GM23248 (cell line): Measurements from ENCODE around the gene TCF4. TPM values are rescaled to one million over a fixed set of nuclear protein-coding genes. Genes with fewer than 3 reads are reported as not detected.

ENCODE experiments used
- DNase-seq: peaks from one replicate; pipeline ENCODE4 v3.0.0-alpha.2; 2015
- H2AFZ ChIP-seq: fragments of 200-600 bp; sonication (generic); 2 replicates; pipeline ENCODE4 v1.6.1; 2016; ENCODE audit warnings: antibody characterized with exemption
- H3F3A ChIP-seq: fragments of 200-600 bp; sonication (generic); 2 replicates; pipeline ENCODE4 v1.6.1; 2016; ENCODE audit warnings: mild to moderate bottlenecking, antibody characterized with exemption, mixed run types; ENCODE audit not compliant: insufficient read depth
- H3K27ac ChIP-seq: fragments of 200-600 bp; sonication (generic); 2 replicates; pipeline ENCODE4 v1.5.1; 2016; ENCODE audit warnings: mild to moderate bottlenecking
- H3K27me3 ChIP-seq: fragments of 200-600 bp; sonication (generic); replicated peaks from 2 replicates; pipeline ENCODE4 v1.6.1; 2016; ENCODE audit warnings: mild to moderate bottlenecking; ENCODE audit not compliant: insufficient read depth
- H3K36me3 ChIP-seq: fragments of 200-600 bp; sonication (generic); 2 replicates; pipeline ENCODE4 v1.6.1; 2016; ENCODE audit warnings: low read depth, mild to moderate bottlenecking
- H3K4me1 ChIP-seq: fragments of 200-600 bp; sonication (generic); 2 replicates; pipeline ENCODE4 v1.6.1; 2016; ENCODE audit warnings: mild to moderate bottlenecking; ENCODE audit not compliant: insufficient read depth
- H3K4me2 ChIP-seq: fragments of 200-600 bp; sonication (generic); one replicate; pipeline ENCODE4 v1.6.1; 2016; ENCODE audit warnings: mild to moderate bottlenecking; ENCODE audit not compliant: unreplicated experiment
- H3K4me3 ChIP-seq: fragments of 200-600 bp; sonication (generic); 2 replicates; pipeline ENCODE4 v1.5.1; 2016; ENCODE audit warnings: mild to moderate bottlenecking
- H3K79me2 ChIP-seq: fragments of 200-600 bp; sonication (generic); 2 replicates; pipeline ENCODE4 v1.6.1; 2016; ENCODE audit warnings: mild to moderate bottlenecking; ENCODE audit not compliant: insufficient read depth
- H3K9ac ChIP-seq: fragments of 200-600 bp; sonication (generic); 2 replicates; pipeline ENCODE4 v1.6.1; 2016; ENCODE audit warnings: mild to moderate bottlenecking
- H3K9me2 ChIP-seq: fragments of 200-600 bp; sonication (generic); 2 replicates; pipeline ENCODE4 v1.6.1; 2016; ENCODE audit warnings: mixed run types, mild to moderate bottlenecking, moderate library complexity; ENCODE audit not compliant: insufficient read depth
- H3K9me3 ChIP-seq: fragments of 200-600 bp; sonication (generic); one replicate; pipeline ENCODE4 v1.6.1; 2017; ENCODE audit warnings: low read depth
- H4K20me1 ChIP-seq: fragments of 200-600 bp; sonication (generic); 2 replicates; pipeline ENCODE4 v1.6.0; 2016; ENCODE audit not compliant: insufficient read depth
- EZH2 ChIP-seq: fragments of 200-600 bp; sonication (generic); IDR thresholded peaks from 2 replicates; pipeline ENCODE4 v1.6.1; 2018; ENCODE audit warnings: antibody characterized with exemption, mild to moderate bottlenecking; ENCODE audit not compliant: insufficient read depth, poor library complexity, severe bottlenecking
- EZH2phosphoT487 ChIP-seq: fragments of 200-600 bp; sonication (generic); IDR thresholded peaks from 2 replicates; pipeline ENCODE4 v1.6.1; 2018; ENCODE audit warnings: antibody characterized with exemption, moderate library complexity, mild to moderate bottlenecking, low read depth; ENCODE audit not compliant: insufficient read depth
- WGBS, 2 experiments: methylation state at CpG; one replicate each; pipeline ENCODE4 v1.1.6; 2015 to 2017; ENCODE audit warnings: low lambda C conversion rate in 2 of 2, low coverage in 1 of 2; ENCODE audit errors: missing lambda C conversion rate in 2 of 2; 5-methylcytosine and 5-hydroxymethylcytosine counted together
- in situ Hi-C: fragments of 300-500 bp; cut with MboI; formaldehyde crosslinking; loops from 2 replicates; pipeline ENCODE4 v1.15.0; 2020
- polyA plus RNA-seq: library from polyadenylated mRNA; unstranded; fragments of >200 nt; fragmentation: Nextera tagmentation; extraction: Ambion mirVana; gene quantifications from 2 replicates; pipeline ENCODE4 v1.2.1, GENCODE V29; 2016
- total RNA-seq: library from RNA; depleted of rRNA; stranded (reverse); fragments of >200 nt; shearing (Covaris generic); gene quantifications from 2 replicates; pipeline ENCODE4 v1.2.3, GENCODE V29; 2014

Gene TCF4
- total and polyA plus RNA-seq, 2 experiments from 2014 or later, result 54.5 to 59.3 TPM

DNA sequence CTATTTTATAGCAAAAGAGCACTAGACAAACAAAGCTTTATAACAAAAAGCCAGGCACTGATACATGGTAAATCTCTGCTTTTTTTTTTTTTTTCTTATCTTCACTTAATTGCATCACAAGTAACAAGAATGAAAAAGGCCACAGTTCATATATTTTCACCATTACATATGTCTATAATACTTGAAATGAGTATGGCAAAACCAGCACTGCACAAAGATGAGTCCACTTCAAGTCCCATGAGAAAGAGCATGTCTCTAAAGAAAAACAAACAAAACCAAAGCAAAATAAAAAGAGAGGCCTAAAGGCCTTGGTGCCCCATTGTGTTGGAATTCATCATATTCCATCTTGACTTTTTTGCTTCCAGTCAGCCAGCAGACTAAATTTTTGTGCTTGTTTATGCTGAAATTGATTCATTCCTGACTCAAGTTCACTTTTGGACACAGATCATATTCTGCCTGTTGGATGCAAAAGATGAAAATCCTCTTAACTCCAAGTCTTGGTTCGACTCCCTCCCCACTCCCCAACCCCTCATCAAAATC, 363.8 kb downstream of the TCF4 start:
- WGBS, 2 experiments, result 58 to 79% methylated on average over 1 of the region's 1 CpG
- Histone ChIP-seq H3K27ac (no peak overlapping the region), H2AFZ (no peak overlapping the region), H3K9me2 (no peaks in the 10 kb centered on the region), H3K9me3 (no peaks in the 10 kb centered on the region), H3F3A (no peaks in the 10 kb centered on the region; the same call in 1 of the 2 replicates), H3K4me1 (0 out of 2 replicates have a peak, but pooled peaks cover 5% of the 10 kb centered on the region), H3K4me3 (no peak overlapping the region), H3K9ac (no peak overlapping the region), H4K20me1 (no peaks in the 10 kb centered on the region), H3K36me3 (peaks cover 29% of the 10 kb centered on the region), H3K79me2 (no peaks in the 10 kb centered on the region), H3K27me3 (no peaks in the 10 kb centered on the region), H3K4me2 (no peak overlapping the region)
- no peak for DNase-seq
- in situ Hi-C loops, result no loop called here
- TF ChIP-seq EZH2phosphoT487 (no peak), EZH2 (no peak)

DNA sequence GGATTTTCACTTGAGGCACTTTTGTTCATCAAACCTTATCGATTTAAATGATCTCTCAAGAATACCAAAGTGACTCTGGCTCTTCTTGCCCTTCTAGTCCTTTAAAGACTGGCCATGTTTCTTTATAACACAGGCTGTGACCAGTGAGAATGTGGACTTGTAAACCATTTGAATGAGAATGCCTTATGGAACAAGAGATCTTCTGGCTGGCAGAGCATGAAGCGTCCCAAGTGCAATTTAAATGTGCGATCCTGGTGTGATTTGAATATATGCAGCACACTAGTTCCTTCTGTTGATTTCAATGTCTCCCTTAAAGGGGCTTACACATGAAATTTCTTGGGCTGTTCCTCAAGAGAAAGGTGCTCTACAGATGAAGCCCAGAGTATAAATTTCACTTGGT, 366.4 kb downstream of the TCF4 start:
- H3K27me3 ChIP-seq, result no peaks in the 10 kb centered on the region
- H3K36me3 ChIP-seq, result peaks cover 14% of the 10 kb centered on the region
- in situ Hi-C loops, result no loop called here
- H4K20me1 ChIP-seq, result no peaks in the 10 kb centered on the region
- TF ChIP-seq EZH2, result no peak
- TF ChIP-seq EZH2phosphoT487, result no peak
- no peak overlapping the region for H3K27ac ChIP-seq
- no peak overlapping the region for H3K4me2 ChIP-seq
- no peaks in the 10 kb centered on the region for H3K79me2 ChIP-seq
- H3F3A ChIP-seq, result no peaks in the 10 kb centered on the region; the same call in 1 of the 2 replicates
- WGBS, 2 experiments, result 92 to 94% methylated on average over 3 of the region's 3 CpGs
- no peak overlapping the region for H3K9ac ChIP-seq
- no peak overlapping the region for H2AFZ ChIP-seq
- no peak for DNase-seq
- no peak overlapping the region for H3K4me3 ChIP-seq
- H3K9me2 ChIP-seq, result no peaks in the 10 kb centered on the region
- H3K4me1 ChIP-seq, result 0 out of 2 replicates have a peak, but pooled peaks cover 5% of the 10 kb centered on the region
- no peaks in the 10 kb centered on the region for H3K9me3 ChIP-seq

DNA sequence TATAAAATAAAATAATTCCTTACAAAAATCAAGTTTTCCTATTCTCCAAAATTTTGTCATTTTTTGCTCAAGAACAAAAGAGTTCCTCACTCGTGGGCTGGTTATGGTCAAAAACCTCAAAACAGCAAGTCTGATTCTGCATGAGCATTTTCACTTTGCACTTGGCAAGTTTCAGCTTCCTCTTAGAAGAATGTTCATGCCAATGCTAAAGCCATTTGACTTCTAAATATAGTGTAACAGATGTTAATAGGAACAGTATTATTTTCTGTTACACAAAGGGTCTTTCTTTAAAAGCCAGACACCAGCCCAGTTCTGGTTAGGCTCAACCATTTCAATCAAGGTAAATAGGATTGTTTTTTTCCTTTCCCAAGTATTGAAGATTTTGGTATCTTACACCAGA, 367.5 kb downstream of the TCF4 start:
- Histone ChIP-seq H3K4me3 (no peak overlapping the region), H3K27ac (no peak overlapping the region), H3K79me2 (no peaks in the 10 kb centered on the region), H3K4me1 (0 out of 2 replicates have a peak, but pooled peaks cover 5% of the 10 kb centered on the region), H3K9me2 (no peaks in the 10 kb centered on the region), H3K36me3 (peaks cover 12% of the 10 kb centered on the region; the same call in 1 of the 2 replicates), H3K4me2 (no peak overlapping the region), H3K9ac (no peak overlapping the region), H3K9me3 (no peaks in the 10 kb centered on the region), H4K20me1 (no peaks in the 10 kb centered on the region), H3F3A (no peaks in the 10 kb centered on the region), H3K27me3 (no peaks in the 10 kb centered on the region), H2AFZ (no peak overlapping the region)
- no peak for TF ChIP-seq EZH2phosphoT487
- no peak for TF ChIP-seq EZH2
- DNase-seq, result no peak
- 10 to 15% methylated on average over 1 of the region's 1 CpG for WGBS, 2 experiments
- in situ Hi-C loops, result no loop called here

DNA sequence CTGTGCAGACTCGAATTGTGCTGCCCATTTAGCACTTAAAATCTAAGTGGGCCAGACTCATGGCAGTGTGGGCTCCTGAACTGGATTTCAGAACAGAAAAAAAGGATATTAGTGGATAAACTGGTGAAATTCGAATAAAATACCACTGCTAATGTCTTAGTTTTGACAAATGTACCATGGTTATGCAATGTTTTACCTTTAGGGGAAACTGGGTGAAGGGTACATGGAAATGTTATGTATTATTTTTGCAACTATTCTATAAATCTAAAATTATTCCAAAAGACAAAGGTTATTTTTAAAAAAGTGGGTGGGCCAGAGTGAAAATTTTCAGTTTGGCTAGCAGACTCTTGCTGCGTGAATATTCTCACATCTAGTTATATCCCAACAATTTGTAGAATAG, 368.2 kb downstream of the TCF4 start:
- Histone ChIP-seq H3K36me3 (peaks cover 8% of the 10 kb centered on the region; the same call in 1 of the 2 replicates), H4K20me1 (no peaks in the 10 kb centered on the region), H3K79me2 (no peaks in the 10 kb centered on the region), H3K4me2 (no peak overlapping the region), H3K9me3 (no peaks in the 10 kb centered on the region), H3F3A (no peaks in the 10 kb centered on the region), H2AFZ (no peak overlapping the region), H3K27ac (no peak overlapping the region), H3K27me3 (no peaks in the 10 kb centered on the region; the same call in 1 of the 2 replicates), H3K9ac (no peak overlapping the region), H3K4me1 (0 out of 2 replicates have a peak, but pooled peaks cover 5% of the 10 kb centered on the region), H3K4me3 (no peak overlapping the region), H3K9me2 (no peaks in the 10 kb centered on the region)
- in situ Hi-C loops, result no loop called here
- WGBS, 2 experiments, result 97% methylated on average over 3 of the region's 3 CpGs
- DNase-seq, result no peak
- no peak for TF ChIP-seq EZH2
- TF ChIP-seq EZH2phosphoT487, result no peak

DNA sequence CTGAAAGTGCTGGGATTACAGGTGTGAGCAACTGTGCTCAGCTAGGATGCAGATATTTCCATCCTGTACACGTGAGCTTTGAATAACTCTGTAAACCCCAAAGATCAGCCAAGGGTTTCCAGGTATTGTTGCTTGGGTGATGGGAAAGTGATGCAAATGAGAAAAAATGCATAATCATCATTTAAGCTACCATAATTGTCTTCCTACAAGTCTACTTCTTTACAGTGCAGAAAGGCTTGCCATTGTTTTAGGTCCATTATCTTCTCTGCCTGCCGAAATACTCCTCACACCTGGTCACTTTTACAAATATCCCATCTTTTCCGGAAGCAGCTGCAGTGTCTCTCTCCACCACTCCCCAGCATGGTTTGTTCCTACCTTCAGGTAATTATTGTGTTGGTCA, 368.9 kb downstream of the TCF4 start:
- no peak overlapping the region for H3K9ac ChIP-seq
- no peaks in the 10 kb centered on the region for H3K9me2 ChIP-seq
- no peak overlapping the region for H3K4me2 ChIP-seq
- H4K20me1 ChIP-seq, result no peaks in the 10 kb centered on the region
- H3K27ac ChIP-seq, result no peak overlapping the region
- H3K79me2 ChIP-seq, result no peaks in the 10 kb centered on the region
- H3K9me3 ChIP-seq, result no peaks in the 10 kb centered on the region
- in situ Hi-C loops, result no loop called here
- whole genome bisulfite sequencing, 2 experiments, result 85 to 87% methylated on average over 3 of the region's 3 CpGs
- no peaks in the 10 kb centered on the region for H3F3A ChIP-seq
- no peak overlapping the region for H2AFZ ChIP-seq
- DNase-seq, result no peak
- H3K36me3 ChIP-seq, result peaks cover 8% of the 10 kb centered on the region; the same call in 1 of the 2 replicates
- peaks cover 4% of the 10 kb centered on the region; the same call in 1 of the 2 replicates for H3K27me3 ChIP-seq
- TF ChIP-seq EZH2phosphoT487 (no peak), EZH2 (no peak)
- H3K4me1 ChIP-seq, result 0 out of 2 replicates have a peak, but pooled peaks cover 1% of the 10 kb centered on the region
- H3K4me3 ChIP-seq, result no peak overlapping the region
